Measurements from ENCODE around the gene LRP8. TPM values are rescaled to one million over a fixed set of nuclear protein-coding genes. Genes with fewer than 3 reads are reported as not detected.

Gene LRP8
- total and polyA plus RNA-seq, 2 of the 13 experiments (the other 11 are each of a cell fraction or from before 2014, with no cell fraction given) = 17.3 to 17.4 TPM

- no peak overlapping the region for H3K9ac ChIP-seq (ENCODE audit: insufficient read depth, low read depth, low read length)
- H3K4me2 ChIP-seq (ENCODE audit: low read depth, low read length) = no peak overlapping the region
- H2AFZ ChIP-seq (ENCODE audit: low read length) = no peak overlapping the region
- BruUV-seq (replicated peaks) = no TSS peak
- FAIRE-seq = no peak
- peaks cover 1 to 60% of the 10 kb centered on the region in 2 experiments; a peak in 4 of 5 replicates for H3K27me3 ChIP-seq (ENCODE audit: control insufficient read depth in 1 of 2, insufficient read depth in 2 of 2, low read length in 2 of 2)
- WGBS (ENCODE audit: low lambda C conversion rate) = 38% methylated on average over 5 of the region's 14 CpGs
- no peak overlapping the region for H3K27ac ChIP-seq (ENCODE audit: extremely low read length, insufficient read depth, low read length)
- ATAC-seq = no peak
- no peaks in the 10 kb centered on the region for H4K20me1 ChIP-seq (ENCODE audit: insufficient read depth, low read length)
- H3K36me3 ChIP-seq (replicated peaks in 1 of 2; ENCODE audit: control insufficient read depth in 1 of 2, insufficient read depth in 2 of 2, low read length in 2 of 2) = no peaks in the 10 kb centered on the region
- intact Hi-C loops (cut with micrococcal nuclease; ENCODE audit: unreplicated experiment) (no loop called here), in situ Hi-C loops (cut with HindIII; ENCODE audit: extremely low pct_ligation_motif_present, low pct_unique_long_range_greater_than_20kb) (no loop called here)
- no peaks in the 10 kb centered on the region for H3K79me2 ChIP-seq (ENCODE audit: insufficient read depth, low read length)
- TF ChIP-seq JDP2 (CRISPR knock-in tag; IDR thresholded peaks at IDR 0.05; ENCODE audit: borderline replicate concordance) (no peak), ZNF572 (CRISPR knock-in tag; IDR thresholded peaks at IDR 0.05) (no peak), NCOA5 (CRISPR knock-in tag; IDR thresholded peaks at IDR 0.05) (no peak), TBP (CRISPR knock-in tag; IDR thresholded peaks at IDR 0.05) (no peak)
- no peaks in the 10 kb centered on the region for H3K9me3 ChIP-seq (ENCODE audit: low read length)
- DNase-seq (ENCODE audit: low spot score) = no peak
- ChIA-PET POLR2A (no interaction called here), CTCF (ENCODE audit: low intra/inter-chr PET ratio, low total read pairs) (no interaction called here)
- peaks cover under 1% of the 10 kb centered on the region; the same call in 1 of the 2 replicates for H3K4me1 ChIP-seq (ENCODE audit: insufficient read depth, low read length)
- no peak overlapping the region for H3K4me3 ChIP-seq (replicated peaks in 1 of 3; ENCODE audit: insufficient read depth in 1 of 3, low read depth in 2 of 3, low read length in 3 of 3)
Observed at GRCh38 chr1:53368314-53369033, 40.6 kb upstream of the LRP8 start.

DNA sequence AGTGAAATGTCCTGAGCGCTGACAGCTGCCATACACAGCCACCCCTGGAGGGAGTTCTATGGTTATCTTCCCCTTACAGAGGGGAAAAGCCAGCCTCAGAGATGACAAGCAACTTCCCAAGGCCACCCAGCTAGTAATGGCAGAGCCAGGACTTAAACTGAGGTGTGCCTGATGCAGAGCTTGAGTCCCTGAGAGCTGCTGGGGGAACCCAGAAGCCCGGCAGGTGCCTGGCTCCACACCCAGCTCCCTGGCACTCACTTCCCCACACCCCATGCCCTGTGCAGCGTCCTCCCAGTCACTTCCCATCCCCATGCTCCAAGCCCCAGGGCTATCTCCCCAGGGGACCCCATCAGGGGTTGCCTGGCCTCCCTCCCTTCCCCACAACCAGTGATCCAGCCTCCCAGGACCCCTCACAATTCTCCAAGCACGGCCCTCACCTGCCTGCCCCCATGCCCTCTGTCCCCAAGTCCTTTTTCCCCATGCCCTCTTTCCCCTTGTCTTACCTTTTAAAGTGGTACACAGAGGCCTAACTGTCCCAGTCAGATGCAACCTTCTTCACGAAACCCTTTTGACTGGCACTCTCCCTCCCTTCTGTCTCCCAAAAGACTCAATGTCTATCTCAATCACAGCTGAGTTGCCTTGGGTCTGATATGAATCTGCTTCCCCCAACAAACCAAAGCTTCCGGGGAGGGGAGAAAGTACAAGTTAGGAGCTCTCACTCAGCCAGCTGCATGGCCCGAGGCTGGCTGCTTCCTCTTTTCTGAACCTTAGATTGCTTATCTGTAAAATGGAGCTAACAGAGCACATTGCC, 39.8 kb upstream of the LRP8 start:
- Histone ChIP-seq H3K9me3 (ENCODE audit: low read length) (no peaks in the 10 kb centered on the region), H4K20me1 (ENCODE audit: insufficient read depth, low read length) (no peaks in the 10 kb centered on the region), H2AFZ (ENCODE audit: low read length) (no peak overlapping the region), H3K27ac (ENCODE audit: extremely low read length, insufficient read depth, low read length) (no peak overlapping the region), H3K36me3 (replicated peaks in 1 of 2; ENCODE audit: control insufficient read depth in 1 of 2, insufficient read depth in 2 of 2, low read length in 2 of 2) (no peaks in the 10 kb centered on the region), H3K27me3 (ENCODE audit: control insufficient read depth in 1 of 2, insufficient read depth in 2 of 2, low read length in 2 of 2) (peaks cover 3 to 65% of the 10 kb centered on the region in 2 experiments), H3K79me2 (ENCODE audit: insufficient read depth, low read length) (no peaks in the 10 kb centered on the region), H3K4me2 (ENCODE audit: low read depth, low read length) (no peak overlapping the region), H3K4me1 (ENCODE audit: insufficient read depth, low read length) (no peaks in the 10 kb centered on the region), H3K4me3 (replicated peaks in 1 of 3; ENCODE audit: insufficient read depth in 1 of 3, low read depth in 2 of 3, low read length in 3 of 3) (no peak overlapping the region), H3K9ac (ENCODE audit: insufficient read depth, low read depth, low read length) (no peak overlapping the region)
- BruUV-seq (replicated peaks) = no TSS peak
- whole genome bisulfite sequencing (ENCODE audit: low lambda C conversion rate) = 13% methylated on average over 5 of the region's 7 CpGs
- DNase-seq (ENCODE audit: low spot score) (no peak), ATAC-seq (no peak), FAIRE-seq (no peak)
- CTCF ChIA-PET (ENCODE audit: low intra/inter-chr PET ratio, low total read pairs) = no interaction called here
- POLR2A ChIA-PET = no interaction called here
- TF ChIP-seq ZNF30 (CRISPR knock-in tag; IDR thresholded peaks at IDR 0.05) = no peak
- TF ChIP-seq SIN3B (IDR thresholded peaks at IDR 0.05; ENCODE audit: low read length) = no peak
- TF ChIP-seq ZFP36 (IDR thresholded peaks at IDR 0.05; ENCODE audit: borderline replicate concordance, low read depth, low read length, partially characterized antibody) = no peak
- in situ Hi-C loops (cut with HindIII; ENCODE audit: extremely low pct_ligation_motif_present, low pct_unique_long_range_greater_than_20kb) = no loop called here
- intact Hi-C loops (cut with micrococcal nuclease; ENCODE audit: unreplicated experiment) = no loop called here
